Coronary artery (tissue), 2 donors: Measurements from ENCODE around the gene MFAP2.
"Not testable (repeated sequence)": the region's sequence is repeated elsewhere in the genome, so short reads cannot be mapped to it uniquely, and the experiment has no call there.

Source experiments
- DNase-seq: peaks from one replicate; pipeline ENCODE4 v3.0.0-alpha.2; 2017; ENCODE audit warnings: low spot score
- H3K27ac ChIP-seq, 2 donors: fragments of 200-600 bp; sonication (generic); one replicate each; pipeline ENCODE4 v1.5.1; 2016 to 2019
- H3K4me3 ChIP-seq: fragments of 200-600 bp; sonication (generic); 2 replicates; pipeline ENCODE4 v1.5.1; 2016; ENCODE audit warnings: mild to moderate bottlenecking, moderate library complexity
- CTCF ChIP-seq: fragments of 200-600 bp; sonication (generic); IDR thresholded peaks from one replicate; pipeline ENCODE4 v1.5.1; 2019; ENCODE audit warnings: antibody characterized with exemption

MFAP2 gene

DNA sequence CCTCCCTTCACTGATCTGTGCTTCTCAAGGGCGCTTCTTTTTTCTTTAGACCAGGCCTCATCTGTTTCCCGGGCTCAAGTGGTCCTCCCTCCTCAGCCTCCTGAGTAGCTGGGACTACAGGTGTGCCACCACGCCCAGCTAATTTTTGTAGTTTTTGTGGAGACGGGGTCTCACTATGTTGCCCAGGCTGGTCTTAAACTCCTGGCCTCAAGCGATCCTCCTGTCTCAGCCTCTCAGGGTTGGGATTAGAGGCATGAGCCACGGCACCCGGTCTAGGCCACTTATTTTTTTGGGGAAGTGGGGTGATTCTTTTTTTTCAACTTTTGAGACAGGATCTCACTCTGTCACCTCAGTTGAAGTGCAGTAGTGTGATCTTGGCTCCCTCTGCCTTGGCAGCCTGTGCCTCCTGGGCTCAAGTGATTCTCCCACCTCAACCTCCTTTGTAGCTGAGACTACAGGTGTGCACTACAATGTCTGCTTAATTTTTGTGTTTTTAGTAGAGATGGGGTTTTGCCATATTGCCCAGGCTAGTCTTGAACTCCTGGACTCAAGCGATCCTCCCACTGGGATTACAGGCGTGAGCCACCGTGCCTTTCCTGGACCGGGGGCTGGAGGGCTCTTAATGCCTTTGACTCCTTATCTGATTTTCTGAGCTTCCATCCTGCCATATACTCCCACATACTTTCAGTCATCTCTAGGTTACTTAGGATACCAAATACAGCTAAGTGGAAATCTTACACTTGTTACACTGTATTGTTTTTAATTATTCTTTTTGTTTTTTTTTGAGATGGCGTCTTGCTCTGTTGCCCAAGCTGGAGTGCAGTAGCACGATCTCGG lies 18.9 kb downstream of the MFAP2 start:
- Histone ChIP-seq H3K27ac (peak overlapping the region; percentile 26 to 81), H3K4me3 (peak overlapping the region; percentile 79)
- TF ChIP-seq CTCF, result no peak
- DNase-seq, result no peak

DNA sequence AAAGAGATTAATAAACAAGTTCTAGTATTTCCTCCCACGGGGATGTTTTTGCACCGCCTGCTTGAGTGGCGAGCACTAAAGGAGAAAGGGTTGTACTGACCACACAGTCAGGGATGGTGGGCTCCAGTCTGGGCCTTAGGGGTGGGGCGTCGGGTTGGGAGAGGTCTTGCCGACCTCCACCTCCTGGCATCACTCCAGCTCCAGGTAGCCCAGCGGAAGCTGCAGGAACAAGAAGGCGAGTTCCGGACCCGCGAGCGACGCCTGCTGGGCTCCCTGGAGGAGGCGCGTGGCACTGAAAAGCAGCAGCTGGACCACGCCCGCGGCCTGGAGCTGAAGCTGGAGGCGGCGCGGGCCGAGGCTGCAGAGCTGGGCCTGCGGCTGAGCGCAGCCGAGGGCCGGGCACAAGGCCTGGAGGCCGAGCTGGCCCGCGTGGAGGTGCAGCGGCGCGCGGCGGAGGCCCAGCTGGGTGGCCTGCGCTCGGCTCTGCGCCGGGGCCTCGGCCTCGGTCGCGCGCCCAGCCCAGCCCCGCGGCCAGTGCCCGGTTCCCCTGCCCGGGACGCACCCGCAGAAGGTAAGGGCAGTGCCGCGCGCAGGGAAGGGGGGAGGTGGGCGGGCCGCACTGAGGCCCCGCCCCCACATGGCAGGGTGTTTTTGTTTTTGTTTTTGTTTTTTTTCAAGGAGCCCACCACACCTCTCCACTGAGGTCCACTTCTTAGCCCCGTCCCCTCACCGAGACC lies 19.7 kb downstream of the MFAP2 start:
- TF ChIP-seq CTCF, result peak; percentile 68
- Histone ChIP-seq H3K4me3 (peak overlapping the region; percentile 79), H3K27ac (peak overlapping the region; percentile 26 to 81)
- DNase-seq, result peak; percentile 88

DNA sequence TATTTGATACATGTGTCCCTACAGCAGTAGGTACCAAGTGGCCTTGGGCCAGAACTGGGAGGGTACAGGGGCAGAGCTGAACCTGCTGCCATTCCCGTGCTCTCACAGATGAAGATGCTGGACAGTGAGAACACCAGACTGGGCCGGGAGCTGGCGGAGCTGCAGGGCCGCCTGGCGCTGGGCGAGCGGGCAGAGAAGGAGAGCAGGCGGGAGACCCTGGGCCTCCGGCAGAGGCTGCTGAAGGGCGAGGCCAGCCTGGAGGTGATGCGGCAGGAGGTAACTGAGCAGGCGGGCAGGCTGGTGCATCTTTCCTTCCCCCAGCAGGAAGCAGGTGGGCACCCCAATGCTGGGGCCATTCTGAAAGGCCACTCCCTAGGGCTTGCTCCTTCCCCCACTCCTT lies 21.9 kb downstream of the MFAP2 start:
- no peak for TF ChIP-seq CTCF
- DNase-seq, result no peak
- Histone ChIP-seq H3K27ac (no peak overlapping the region), H3K4me3 (no peak overlapping the region)

DNA sequence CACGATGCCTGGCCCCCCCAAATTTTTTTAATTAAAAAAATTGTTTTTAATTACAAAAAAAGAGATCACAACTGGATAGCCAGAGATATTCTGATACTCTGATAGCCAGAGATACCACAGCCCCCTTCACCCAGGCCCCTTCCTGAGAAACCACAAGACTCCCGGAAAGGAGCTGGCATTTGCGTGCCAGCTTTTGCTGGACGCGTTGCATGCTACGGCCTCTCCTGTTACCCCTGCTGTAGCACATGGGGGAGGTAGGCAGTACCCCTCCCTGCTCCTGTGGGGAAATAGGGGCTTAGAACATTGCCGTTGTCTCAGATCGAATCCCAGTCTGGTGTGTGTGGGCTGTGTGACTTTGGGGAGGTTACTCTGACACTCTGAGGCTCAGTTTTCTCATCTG lies 22.7 kb downstream of the MFAP2 start:
- no peak for DNase-seq
- Histone ChIP-seq H3K27ac (no peak overlapping the region), H3K4me3 (no peak overlapping the region)
- no peak for TF ChIP-seq CTCF

DNA sequence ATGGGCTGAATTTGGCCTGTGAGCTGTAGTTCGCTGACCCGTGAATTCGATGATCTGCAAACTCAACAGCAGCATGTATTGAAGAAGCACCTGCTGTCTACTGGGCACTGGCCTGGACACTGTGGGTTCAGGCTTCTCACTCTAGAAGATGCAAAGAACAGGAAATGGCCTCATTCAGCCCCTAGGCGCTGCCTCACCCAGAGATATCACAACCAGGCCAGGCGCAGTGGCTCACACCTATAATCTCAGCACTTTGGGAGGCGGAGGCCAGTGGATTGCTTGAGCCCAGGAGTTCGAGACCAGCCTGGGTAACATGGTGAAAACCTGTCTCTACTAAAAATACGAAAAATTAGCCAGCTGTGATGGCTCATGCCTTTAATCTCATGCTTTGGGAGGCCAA lies 23.6 kb downstream of the MFAP2 start:
- DNase-seq, result no peak
- H3K27ac ChIP-seq, result no peak overlapping the region
- TF ChIP-seq CTCF, result no peak
- no peak overlapping the region for H3K4me3 ChIP-seq

DNA sequence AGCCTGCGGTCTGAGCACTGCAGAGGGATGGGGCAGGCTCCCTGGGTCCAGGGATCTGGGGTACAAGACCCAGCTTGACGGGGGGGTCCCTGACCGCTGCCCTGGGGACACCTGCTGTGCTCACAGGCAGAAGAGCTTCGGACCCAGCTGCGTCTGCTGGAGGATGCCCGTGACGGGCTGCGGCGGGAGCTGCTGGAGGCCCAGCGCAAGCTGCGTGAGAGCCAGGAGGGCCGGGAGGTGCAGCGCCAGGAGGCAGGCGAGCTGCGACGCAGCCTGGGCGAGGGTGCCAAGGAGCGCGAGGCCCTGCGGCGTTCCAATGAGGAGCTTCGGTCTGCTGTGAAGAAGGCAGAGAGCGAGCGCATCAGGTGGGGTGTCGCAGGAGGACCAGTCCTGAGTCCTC lies 25.2 kb downstream of the MFAP2 start:
- Histone ChIP-seq H3K27ac (no peak overlapping the region), H3K4me3 (no peak overlapping the region)
- TF ChIP-seq CTCF, result no peak
- DNase-seq, result no peak

DNA sequence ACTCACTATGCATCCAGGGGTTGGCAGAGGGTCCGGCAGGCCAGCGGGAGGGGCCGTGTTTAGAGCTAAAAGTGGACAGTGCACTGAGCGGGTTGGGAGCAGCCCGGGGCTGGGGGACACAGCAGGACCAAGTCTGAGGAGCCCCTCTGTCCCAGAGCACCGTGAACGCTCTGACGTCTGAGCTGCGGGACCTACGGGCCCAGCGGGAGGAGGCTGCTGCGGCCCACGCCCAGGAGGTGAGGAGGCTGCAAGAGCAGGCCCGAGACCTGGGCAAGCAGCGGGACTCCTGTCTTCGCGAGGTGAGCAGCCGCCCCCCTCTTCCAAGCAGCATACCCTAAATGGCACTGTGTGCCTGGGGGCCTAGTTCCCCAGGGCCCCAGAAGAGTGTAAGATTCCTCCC lies 25.8 kb downstream of the MFAP2 start:
- Histone ChIP-seq H3K27ac (no peak overlapping the region), H3K4me3 (no peak overlapping the region)
- no peak for DNase-seq
- TF ChIP-seq CTCF, result no peak

DNA sequence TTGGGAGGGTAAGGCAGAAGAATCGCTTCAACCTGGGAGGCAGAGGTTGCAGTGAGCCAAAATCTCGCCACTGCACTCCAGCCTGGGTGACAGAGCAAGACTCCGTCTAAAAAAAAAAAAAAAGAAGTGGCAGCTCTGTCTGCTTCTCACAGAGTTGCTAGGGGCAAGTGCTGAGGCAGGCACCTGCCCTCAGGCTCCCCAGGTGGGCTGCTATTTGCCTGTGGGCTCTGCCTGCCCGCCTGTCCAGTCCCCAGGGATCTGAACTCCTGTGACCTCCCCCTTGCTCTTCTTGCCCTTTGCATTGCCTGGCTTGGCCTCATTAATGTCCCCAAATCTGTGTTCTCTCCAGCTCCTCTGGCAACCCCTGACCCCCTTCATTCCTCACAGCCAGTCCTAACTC lies 28.0 kb downstream of the MFAP2 start:
- H3K4me3 ChIP-seq, DNase-seq, H3K27ac ChIP-seq: not testable (repeated sequence)

GRCh38 chr1:16949026-16949425 lies 31.4 kb downstream of the MFAP2 start:
- not testable (repeated sequence) for H3K27ac ChIP-seq, DNase-seq, H3K4me3 ChIP-seq

- H3K27ac ChIP-seq, DNase-seq, H3K4me3 ChIP-seq: not testable (repeated sequence)
These were observed 32.0 kb downstream of the MFAP2 start for GRCh38 chr1:16948282-16948891.
